Vagina (tissue), 2 donors: ENCODE measurements around the gene ACBD3. TPM values are rescaled to one million over a fixed set of nuclear protein-coding genes. Genes with fewer than 3 reads are reported as not detected.
A peak's percentile ranks its signal among the peaks of the same experiment; 100 is the strongest.

Source experiments
- DNase-seq, 2 donors: peaks; one replicate each; pipeline ENCODE4 v3.0.0-alpha.2; 2017; ENCODE audit errors: extremely low spot score in 2 of 2
- H3K27ac ChIP-seq: fragments of 200-600 bp; sonication (generic); one replicate; pipeline ENCODE4 v1.5.1; 2019
- H3K27me3 ChIP-seq: fragments of 200-600 bp; sonication (generic); one replicate; pipeline ENCODE4 v1.5.1; 2019
- H3K36me3 ChIP-seq, 2 donors: fragments of 200-600 bp; sonication (generic); one replicate each; pipeline ENCODE4 v1.5.1; 2017 to 2019
- H3K4me1 ChIP-seq: fragments of 200-600 bp; sonication (generic); one replicate; pipeline ENCODE4 v1.5.1; 2019
- H3K4me3 ChIP-seq, 2 donors: fragments of 200-600 bp; sonication (generic); 1 replicate in 1 of 2; 2 replicates in 1 of 2; pipeline ENCODE4 v1.5.1; 2016 to 2019
- H3K9me3 ChIP-seq: fragments of 200-600 bp; sonication (generic); one replicate; pipeline ENCODE4 v1.5.1; 2019
- CTCF ChIP-seq, 3 experiments: fragments of 450-650 bp in 2 of 3; fragments of 200-600 bp in 1 of 3; sonication (generic) in 1 of 3; IDR thresholded peaks; one replicate each; pipeline ENCODE4 v1.5.1; 2017 to 2019; ENCODE audit warnings: antibody characterized with exemption in 3 of 3, mild to moderate bottlenecking in 2 of 3, moderate library complexity in 2 of 3
- POLR2A ChIP-seq, 2 donors: fragments of 450-650 bp; IDR thresholded peaks; one replicate each; pipeline ENCODE4 v1.6.1; 2017; ENCODE audit warnings: antibody characterized with exemption in 2 of 2, mild to moderate bottlenecking in 2 of 2, moderate library complexity in 2 of 2
- POLR2AphosphoS5 ChIP-seq, 2 donors: sonication (generic); formaldehyde crosslinking; IDR thresholded peaks; one replicate each; pipeline ENCODE4 v1.9.0; 2017; ENCODE audit warnings: antibody characterized with exemption in 2 of 2, mild to moderate bottlenecking in 2 of 2, low read depth in 1 of 2; ENCODE audit not compliant: insufficient read depth in 1 of 2
- intact Hi-C: fragments of 100-400 bp; cut with DNase I; formaldehyde crosslinking; loops from one replicate; pipeline ENCODE4 v1.15.1; 2023
- total RNA-seq: library from RNA; depleted of rRNA; stranded (reverse); fragments of >200 nt; gene quantifications from one replicate; pipeline ENCODE4 v1.2.3, GENCODE V29; 2016

Gene ACBD3
- total RNA-seq, 1 donor from 2014 or later, result 38.1 TPM

DNA sequence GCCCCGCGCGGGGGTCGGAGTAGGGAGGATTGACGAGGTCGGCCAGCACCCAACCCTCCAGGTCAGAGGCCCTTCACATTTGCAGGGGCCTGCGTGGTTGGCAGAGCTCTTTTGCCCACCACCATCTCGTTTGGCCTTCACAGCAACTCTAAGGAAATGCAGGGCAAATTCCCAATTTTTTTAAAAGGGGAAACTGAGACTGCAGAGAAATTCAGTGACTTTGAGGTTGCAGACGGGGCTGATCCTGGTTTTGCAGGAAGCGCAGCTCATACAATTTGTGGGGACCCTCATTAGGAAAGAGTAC is 430 bp upstream of the ACBD3 start:
- Histone ChIP-seq H3K27ac (peak overlapping the region; percentile 96), H3K27me3 (no peaks in the 10 kb centered on the region), H3K36me3 (no peaks in the 10 kb centered on the region), H3K4me1 (peaks cover 42% of the 10 kb centered on the region), H3K4me3 (peak overlapping the region; percentile 88 to 94), H3K9me3 (no peaks in the 10 kb centered on the region)
- intact Hi-C loops, result loop anchor here (10.0 kb wide), 1 partner anchor 122 kb away; the partner anchor contains the start of gene H3-3A
- TF ChIP-seq CTCF (IDR thresholded peaks at IDR 0.05) (no peak), POLR2A (IDR thresholded peaks at IDR 0.05) (no peak), POLR2AphosphoS5 (IDR thresholded peaks at IDR 0.05; ENCODE audit: insufficient read depth in 1 of 2, low read depth in 1 of 2) (no peak)
- DNase-seq, result no peak

DNA sequence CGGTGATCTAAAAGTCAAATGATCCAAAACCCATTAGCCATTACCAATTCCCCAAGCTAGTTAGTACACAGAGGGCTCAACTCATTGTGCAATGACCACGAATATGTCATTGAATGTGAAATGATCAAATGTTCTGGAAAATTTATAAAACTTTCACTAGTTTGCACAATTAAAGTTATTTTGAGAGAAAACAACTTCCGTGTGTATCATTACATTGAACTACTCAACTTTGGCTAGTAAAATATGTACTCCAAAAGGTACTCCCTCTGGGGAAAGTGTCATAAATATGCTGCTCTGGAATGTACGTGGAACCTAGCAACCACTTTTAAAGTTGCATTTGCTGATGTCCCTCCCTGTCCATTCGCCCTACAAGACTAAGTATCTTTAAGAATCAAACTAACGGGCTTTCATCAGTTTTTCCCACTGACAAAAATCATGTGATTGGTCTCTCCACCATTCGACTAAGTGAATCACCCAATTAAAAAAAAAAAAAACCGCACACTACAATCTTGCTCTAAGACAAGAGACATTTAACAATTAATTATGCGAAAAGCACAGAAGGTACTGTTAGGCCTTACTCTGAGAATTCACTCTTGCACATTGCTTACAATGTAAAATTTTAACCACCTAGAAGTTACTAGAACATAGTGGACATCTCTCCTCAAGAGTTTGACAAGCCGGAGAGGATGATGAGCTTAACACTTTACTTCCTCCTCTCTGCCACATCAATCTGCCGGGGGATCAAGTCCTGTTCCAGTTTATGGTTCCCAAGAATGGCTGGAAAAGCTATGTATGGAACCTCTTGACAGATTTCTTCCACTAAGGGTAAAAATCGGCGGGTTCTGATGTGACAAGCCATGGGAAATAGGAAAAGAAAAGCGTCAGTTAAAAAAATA is 1.2 kb downstream of the ACBD3 start:
- H3K4me3 ChIP-seq, result peak overlapping the region; percentile 88 to 94
- intact Hi-C loops, result loop anchor here (10.0 kb wide), 1 partner anchor 121 kb away; the partner anchor contains the start of gene H3-3A
- TF ChIP-seq POLR2A (IDR thresholded peaks at IDR 0.05) (no peak), POLR2AphosphoS5 (IDR thresholded peaks at IDR 0.05; ENCODE audit: insufficient read depth in 1 of 2, low read depth in 1 of 2) (no peak), CTCF (IDR thresholded peaks at IDR 0.05) (no peak)
- no peaks in the 10 kb centered on the region for H3K9me3 ChIP-seq
- H3K27me3 ChIP-seq, result no peaks in the 10 kb centered on the region
- peaks cover 58% of the 10 kb centered on the region for H3K4me1 ChIP-seq
- peak overlapping the region; percentile 96 for H3K27ac ChIP-seq
- DNase-seq, result no peak
- no peaks in the 10 kb centered on the region for H3K36me3 ChIP-seq

DNA sequence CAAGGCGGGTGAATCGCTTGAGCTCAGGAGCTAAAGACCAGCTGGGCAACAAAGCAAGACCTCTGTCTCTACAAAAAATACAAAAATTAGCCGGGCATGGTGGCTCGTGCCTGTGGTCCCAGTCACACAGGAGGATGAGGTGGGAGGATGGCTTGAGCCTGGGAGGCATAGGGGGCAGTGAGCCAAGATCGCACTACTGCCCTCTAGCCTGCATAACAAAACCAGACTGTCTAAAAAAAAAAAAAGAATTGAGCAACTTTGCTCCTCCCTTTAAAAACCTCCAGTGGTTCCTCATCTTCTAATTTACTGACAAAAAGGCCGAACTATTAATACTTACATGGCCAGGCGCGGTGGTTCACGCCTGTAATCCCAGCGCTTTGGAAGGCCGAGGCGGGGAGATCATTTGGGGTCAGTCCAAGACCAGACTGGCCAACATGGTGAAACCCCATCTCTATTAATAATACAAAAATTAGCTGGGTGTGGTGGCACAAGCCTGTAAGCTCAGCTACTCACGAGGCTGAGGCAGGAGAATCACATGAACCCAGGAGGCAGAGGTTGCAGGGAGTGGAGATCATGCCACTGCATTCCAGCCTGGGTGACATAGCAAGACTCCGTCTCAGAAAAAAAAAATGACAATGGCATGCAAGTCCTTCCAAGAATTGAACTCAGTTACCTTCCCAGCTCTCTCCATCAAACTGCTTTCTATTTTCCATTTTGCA is 4.4 kb downstream of the ACBD3 start:
- Histone ChIP-seq H3K4me3 (no peak overlapping the region), H3K27me3 (no peaks in the 10 kb centered on the region), H3K27ac (peak overlapping the region; percentile 51), H3K36me3 (no peaks in the 10 kb centered on the region), H3K9me3 (no peaks in the 10 kb centered on the region), H3K4me1 (peaks cover 58% of the 10 kb centered on the region)
- intact Hi-C loops, result loop anchor here (10.0 kb wide), 1 partner anchor 117 kb away; the partner anchor contains the start of gene H3-3A
- TF ChIP-seq POLR2AphosphoS5 (IDR thresholded peaks at IDR 0.05; ENCODE audit: insufficient read depth in 1 of 2, low read depth in 1 of 2) (peak in 1 of 2 donors; percentile 32), POLR2A (IDR thresholded peaks at IDR 0.05) (no peak)
- no peak for DNase-seq

DNA sequence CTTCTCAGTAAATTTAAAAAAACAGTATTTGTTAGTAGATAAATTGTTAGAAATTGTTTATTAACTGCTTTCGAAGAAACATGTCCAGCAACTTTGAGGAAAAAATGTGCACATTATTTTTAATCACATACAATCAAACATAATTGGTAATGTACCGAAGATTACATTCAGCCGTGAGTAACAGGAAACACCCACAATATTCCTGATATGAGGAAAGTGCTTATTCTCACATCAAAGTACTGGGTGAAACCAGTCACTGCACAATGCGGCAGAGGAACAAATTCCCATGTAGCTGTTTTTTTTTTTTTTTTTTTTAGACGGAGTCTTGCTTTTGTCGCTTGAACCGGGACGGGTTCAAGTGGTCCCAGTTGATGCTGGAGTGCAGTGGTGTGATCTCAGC is 9.7 kb downstream of the ACBD3 start:
- no peaks in the 10 kb centered on the region for H3K9me3 ChIP-seq
- H3K4me3 ChIP-seq, result no peak overlapping the region
- H3K4me1 ChIP-seq, result peaks cover 29% of the 10 kb centered on the region
- DNase-seq, result no peak
- H3K27me3 ChIP-seq, result no peaks in the 10 kb centered on the region
- no peak overlapping the region for H3K27ac ChIP-seq
- intact Hi-C loops, result no loop called here
- peaks cover 0 to 7% of the 10 kb centered on the region in 2 donors for H3K36me3 ChIP-seq
- TF ChIP-seq POLR2AphosphoS5 (IDR thresholded peaks at IDR 0.05; ENCODE audit: insufficient read depth in 1 of 2, low read depth in 1 of 2) (no peak), POLR2A (IDR thresholded peaks at IDR 0.05) (no peak), CTCF (IDR thresholded peaks at IDR 0.05) (no peak)

- no peak for DNase-seq
- Histone ChIP-seq H3K9me3 (no peaks in the 10 kb centered on the region), H3K27ac (no peak overlapping the region), H3K4me3 (no peak overlapping the region), H3K27me3 (no peaks in the 10 kb centered on the region), H3K36me3 (peaks cover 0 to 7% of the 10 kb centered on the region in 2 donors), H3K4me1 (peaks cover 12% of the 10 kb centered on the region)
- intact Hi-C loops, result no loop called here
- no peak for TF ChIP-seq CTCF (IDR thresholded peaks at IDR 0.05)
- no peak for TF ChIP-seq POLR2AphosphoS5 (IDR thresholded peaks at IDR 0.05; ENCODE audit: insufficient read depth in 1 of 2, low read depth in 1 of 2)
- no peak for TF ChIP-seq POLR2A (IDR thresholded peaks at IDR 0.05)
Observed at GRCh38 chr1:226172589-226172988, 14.0 kb downstream of the ACBD3 start.
